ENCODE results near the gene SNTG2.

DNA sequence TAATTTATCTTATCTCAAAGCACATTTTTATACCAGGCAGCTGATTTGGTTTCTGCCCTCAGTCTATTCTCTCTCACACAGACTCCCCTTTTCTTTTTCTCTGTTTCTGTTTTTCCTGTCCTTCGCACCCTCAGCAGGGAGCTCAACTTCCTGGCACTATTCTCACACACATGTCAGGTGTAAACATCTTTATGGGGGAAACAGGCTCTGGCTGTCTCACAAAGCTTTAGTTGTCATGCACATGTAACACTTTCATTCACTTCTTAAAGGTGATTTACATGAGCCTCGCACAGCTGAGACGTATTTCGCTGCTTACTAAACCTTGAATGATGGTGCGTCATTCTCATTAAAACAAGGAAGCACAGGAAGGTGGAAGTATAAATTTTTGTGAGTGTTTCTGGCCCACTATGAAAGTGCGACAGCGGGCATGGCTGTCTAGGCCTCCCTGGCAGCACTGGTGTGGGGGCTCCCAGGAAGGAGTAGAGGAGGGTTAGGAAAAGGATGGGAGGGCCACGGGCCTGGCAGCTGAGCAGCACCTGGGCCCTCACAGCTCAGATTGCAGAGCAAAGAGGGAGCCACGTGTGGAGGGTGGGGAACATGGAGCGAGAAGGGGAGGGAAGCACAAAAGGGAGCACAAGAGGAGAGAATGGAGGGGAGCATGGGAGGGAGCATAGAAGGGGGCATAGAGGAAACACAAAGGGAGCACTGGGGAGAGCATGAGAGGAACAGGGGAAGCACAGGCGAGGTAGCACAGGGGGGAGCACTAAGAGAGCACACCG is 46.2 kb upstream of the SNTG2 start:
- TF ChIP-seq, protein P1, sequence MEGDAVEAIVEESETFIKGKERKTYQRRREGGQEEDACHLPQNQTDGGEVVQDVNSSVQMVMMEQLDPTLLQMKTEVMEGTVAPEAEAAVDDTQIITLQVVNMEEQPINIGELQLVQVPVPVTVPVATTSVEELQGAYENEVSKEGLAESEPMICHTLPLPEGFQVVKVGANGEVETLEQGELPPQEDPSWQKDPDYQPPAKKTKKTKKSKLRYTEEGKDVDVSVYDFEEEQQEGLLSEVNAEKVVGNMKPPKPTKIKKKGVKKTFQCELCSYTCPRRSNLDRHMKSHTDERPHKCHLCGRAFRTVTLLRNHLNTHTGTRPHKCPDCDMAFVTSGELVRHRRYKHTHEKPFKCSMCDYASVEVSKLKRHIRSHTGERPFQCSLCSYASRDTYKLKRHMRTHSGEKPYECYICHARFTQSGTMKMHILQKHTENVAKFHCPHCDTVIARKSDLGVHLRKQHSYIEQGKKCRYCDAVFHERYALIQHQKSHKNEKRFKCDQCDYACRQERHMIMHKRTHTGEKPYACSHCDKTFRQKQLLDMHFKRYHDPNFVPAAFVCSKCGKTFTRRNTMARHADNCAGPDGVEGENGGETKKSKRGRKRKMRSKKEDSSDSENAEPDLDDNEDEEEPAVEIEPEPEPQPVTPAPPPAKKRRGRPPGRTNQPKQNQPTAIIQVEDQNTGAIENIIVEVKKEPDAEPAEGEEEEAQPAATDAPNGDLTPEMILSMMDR (IDR thresholded peaks at IDR 0.05) = no peak
- TF ChIP-seq POLR2A (IDR thresholded peaks at IDR 0.05) = no peak
